Body of pancreas (tissue), 4 donors: ENCODE data around the gene RSBN1L.

ENCODE experiments used
- POLR2A ChIP-seq, 3 donors: fragments of 450-650 bp; IDR thresholded peaks; one replicate each; pipeline ENCODE4 v1.6.1; 2016; ENCODE audit warnings: antibody characterized with exemption in 3 of 3, mild to moderate bottlenecking in 2 of 3
- TF ChIP-seq, protein P1 (sequence below), 7 experiments: fragments of 450-650 bp in 4 of 7; fragments of 200-600 bp in 3 of 7; sonication (generic) in 3 of 7; IDR thresholded peaks; one replicate each; pipeline ENCODE4 v1.5.1; 2016 to 2019; ENCODE audit warnings: antibody characterized with exemption in 7 of 7

DNA sequence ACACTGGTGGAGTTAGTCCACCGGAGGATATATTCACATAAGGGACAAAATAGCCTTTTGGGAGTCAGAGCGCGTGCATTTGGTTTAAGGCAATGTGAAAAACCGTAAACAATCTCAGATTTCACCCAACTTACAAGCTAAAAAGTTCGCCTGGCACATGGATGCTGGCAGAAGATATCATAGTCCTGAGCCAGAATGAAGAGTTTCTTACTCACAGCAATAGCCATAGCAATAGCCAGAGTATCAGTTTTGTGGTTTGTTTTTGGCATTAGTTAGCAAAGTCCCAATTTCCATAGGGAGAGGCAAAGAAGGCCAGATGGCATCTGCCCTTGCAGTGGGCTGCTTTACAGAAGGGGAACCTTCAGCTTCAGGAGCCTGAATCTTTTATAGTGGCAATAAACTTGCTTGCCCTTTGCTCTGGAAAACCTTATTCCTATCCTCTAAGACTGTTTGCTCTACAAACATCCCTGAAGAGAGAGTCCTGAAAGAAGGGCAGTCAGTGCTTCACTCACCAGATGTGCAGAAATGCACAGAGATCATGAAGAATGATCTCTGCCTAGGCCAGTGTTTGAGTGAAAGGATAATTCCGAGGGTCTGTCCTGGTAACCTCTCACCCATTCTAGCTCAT is 28.7 kb upstream of the RSBN1L start:
- TF ChIP-seq, protein P1, sequence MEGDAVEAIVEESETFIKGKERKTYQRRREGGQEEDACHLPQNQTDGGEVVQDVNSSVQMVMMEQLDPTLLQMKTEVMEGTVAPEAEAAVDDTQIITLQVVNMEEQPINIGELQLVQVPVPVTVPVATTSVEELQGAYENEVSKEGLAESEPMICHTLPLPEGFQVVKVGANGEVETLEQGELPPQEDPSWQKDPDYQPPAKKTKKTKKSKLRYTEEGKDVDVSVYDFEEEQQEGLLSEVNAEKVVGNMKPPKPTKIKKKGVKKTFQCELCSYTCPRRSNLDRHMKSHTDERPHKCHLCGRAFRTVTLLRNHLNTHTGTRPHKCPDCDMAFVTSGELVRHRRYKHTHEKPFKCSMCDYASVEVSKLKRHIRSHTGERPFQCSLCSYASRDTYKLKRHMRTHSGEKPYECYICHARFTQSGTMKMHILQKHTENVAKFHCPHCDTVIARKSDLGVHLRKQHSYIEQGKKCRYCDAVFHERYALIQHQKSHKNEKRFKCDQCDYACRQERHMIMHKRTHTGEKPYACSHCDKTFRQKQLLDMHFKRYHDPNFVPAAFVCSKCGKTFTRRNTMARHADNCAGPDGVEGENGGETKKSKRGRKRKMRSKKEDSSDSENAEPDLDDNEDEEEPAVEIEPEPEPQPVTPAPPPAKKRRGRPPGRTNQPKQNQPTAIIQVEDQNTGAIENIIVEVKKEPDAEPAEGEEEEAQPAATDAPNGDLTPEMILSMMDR (IDR thresholded peaks at IDR 0.05), result no peak
- no peak for TF ChIP-seq POLR2A (IDR thresholded peaks at IDR 0.05)
